ENCODE measurements around the gene SRBD1. TPM values are rescaled to one million over a fixed set of nuclear protein-coding genes. Genes with fewer than 3 reads are reported as not detected.

Gene SRBD1
- total RNA-seq, 1 experiment from 2014 or later = 20.6 TPM

DNA sequence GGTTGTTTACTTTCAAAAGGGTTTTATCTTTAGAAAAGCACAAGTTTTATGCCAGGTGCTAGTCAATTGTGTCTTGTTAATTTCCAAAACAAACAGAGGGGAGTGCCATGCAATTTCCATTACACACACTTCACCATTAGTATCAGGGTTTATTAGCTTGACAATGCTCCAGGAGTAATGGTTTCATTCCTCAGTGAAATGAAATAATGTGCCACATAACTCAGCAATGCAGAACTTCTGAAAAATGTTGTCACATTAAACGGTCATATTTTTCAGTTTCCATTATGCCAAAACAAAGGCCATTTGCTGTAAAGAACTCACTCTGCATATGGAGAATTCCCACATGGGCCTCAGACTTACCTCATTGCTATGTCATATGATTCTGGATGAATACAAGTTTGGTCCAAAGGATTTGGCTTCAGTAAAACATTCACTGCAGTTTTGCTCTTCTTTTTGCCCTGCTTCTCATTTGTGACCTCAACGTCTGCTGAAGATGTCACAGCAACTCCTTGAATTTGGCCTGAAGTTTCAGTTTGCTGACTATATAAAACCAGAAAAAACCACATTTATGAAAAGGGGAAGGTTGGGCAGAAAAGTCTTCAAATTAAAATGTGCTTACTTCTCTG lies 198.2 kb downstream of the SRBD1 start:
- H3K9me2 ChIP-seq (ENCODE audit: insufficient read depth) = no peaks in the 10 kb centered on the region
- no peaks in the 10 kb centered on the region for H4K20me1 ChIP-seq (ENCODE audit: insufficient read depth)
- RAD21 ChIA-PET (ENCODE audit: low non-redundant PET in 1 of 2, low total read pairs in 2 of 2, uncharacterized antibody in 2 of 2, unreplicated experiment in 2 of 2) = no interaction called here
- H3K79me2 ChIP-seq (ENCODE audit: insufficient read depth, low read length) = no peaks in the 10 kb centered on the region
- intact Hi-C loops (cut with micrococcal nuclease) = no loop called here
- H3K36me3 ChIP-seq (ENCODE audit: control insufficient read depth in 1 of 2, insufficient read depth in 2 of 2, low read length in 2 of 2) = no peaks in the 10 kb centered on the region
- TF ChIP-seq YY1 (IDR thresholded peaks at IDR 0.05; ENCODE audit: extremely low read depth, insufficient replicate concordance, low read depth, low read length) (no peak), FOSL1 (IDR thresholded peaks at IDR 0.05; ENCODE audit: low read depth) (no peak), EZH2 (IDR thresholded peaks at IDR 0.05) (no peak), CEBPB (IDR thresholded peaks at IDR 0.05; ENCODE audit: low read depth) (no peak), EGR1 (IDR thresholded peaks at IDR 0.05; ENCODE audit: low read depth) (no peak), ZFX (IDR thresholded peaks at IDR 0.05) (no peak), JUND (IDR thresholded peaks at IDR 0.05) (no peak), ELF1 (IDR thresholded peaks at IDR 0.05; ENCODE audit: borderline replicate concordance, low read depth) (no peak), SP1 (IDR thresholded peaks at IDR 0.05; ENCODE audit: low read depth) (no peak), CBX3 (IDR thresholded peaks at IDR 0.05; ENCODE audit: low read depth) (no peak)
- H3K27me3 ChIP-seq (ENCODE audit: insufficient read depth, low read length) = no peaks in the 10 kb centered on the region
- no peak overlapping the region for H3K9ac ChIP-seq (ENCODE audit: low read length)
- POLR2A ChIA-PET = no interaction called here
- H3K9me3 ChIP-seq (ENCODE audit: control insufficient read depth in 1 of 2, insufficient read depth in 1 of 2, low read depth in 1 of 2, low read length in 2 of 2) = no peaks in the 10 kb centered on the region
- BruUV-seq (replicated peaks) = no TSS peak
- no peak overlapping the region for H3K4me2 ChIP-seq (ENCODE audit: low read length)
- no peak overlapping the region for H3K4me3 ChIP-seq (replicated peaks in 1 of 2; ENCODE audit: low read depth in 1 of 2, low read length in 2 of 2)
- no peak overlapping the region for H3K27ac ChIP-seq (ENCODE audit: low read depth, low read length)
- H3K4me1 ChIP-seq (ENCODE audit: control insufficient read depth in 1 of 2, insufficient read depth in 2 of 2, low read length in 2 of 2) = no peaks in the 10 kb centered on the region
- no peak overlapping the region for H2AFZ ChIP-seq (ENCODE audit: low read depth, low read length, poor library complexity, severe bottlenecking)
- DNase-seq (ENCODE audit: low read depth, low spot score) = no peak
- ATAC-seq = no peak
- CTCF ChIA-PET = no interaction called here

DNA sequence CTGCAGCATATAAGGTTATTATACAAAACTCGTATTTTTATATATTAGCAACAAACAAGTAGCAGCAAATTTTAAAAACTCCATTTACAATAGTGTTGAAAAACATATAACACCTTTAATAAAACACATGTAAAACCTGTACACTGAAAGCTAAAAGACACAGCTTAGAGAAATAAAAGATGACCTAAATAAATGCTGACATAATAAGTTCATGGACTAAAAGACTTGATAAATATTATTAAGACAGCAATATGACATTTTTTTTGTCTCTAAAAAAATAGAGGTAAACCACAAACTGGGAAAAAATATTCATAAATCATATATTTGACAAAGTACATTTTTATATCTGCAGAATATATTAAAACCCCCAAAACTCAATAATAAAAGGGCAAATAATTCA lies 201.4 kb downstream of the SRBD1 start:
- no peak overlapping the region for H3K4me2 ChIP-seq (ENCODE audit: low read length)
- no peaks in the 10 kb centered on the region for H3K4me1 ChIP-seq (ENCODE audit: control insufficient read depth in 1 of 2, insufficient read depth in 2 of 2, low read length in 2 of 2)
- no peaks in the 10 kb centered on the region for H3K79me2 ChIP-seq (ENCODE audit: insufficient read depth, low read length)
- H3K9ac ChIP-seq (ENCODE audit: low read length) = no peak overlapping the region
- intact Hi-C loops (cut with micrococcal nuclease) = no loop called here
- H2AFZ ChIP-seq (ENCODE audit: low read depth, low read length, poor library complexity, severe bottlenecking) = no peak overlapping the region
- POLR2A ChIA-PET = no interaction called here
- no TSS peak for BruUV-seq (replicated peaks)
- H4K20me1 ChIP-seq (ENCODE audit: insufficient read depth) = no peaks in the 10 kb centered on the region
- CTCF ChIA-PET = no interaction called here
- no peaks in the 10 kb centered on the region for H3K36me3 ChIP-seq (ENCODE audit: control insufficient read depth in 1 of 2, insufficient read depth in 2 of 2, low read length in 2 of 2)
- ATAC-seq (no peak), DNase-seq (ENCODE audit: low read depth, low spot score) (no peak)
- no peak overlapping the region for H3K27ac ChIP-seq (ENCODE audit: low read depth, low read length)
- H3K4me3 ChIP-seq (replicated peaks in 1 of 2; ENCODE audit: low read depth in 1 of 2, low read length in 2 of 2) = no peak overlapping the region
- H3K9me2 ChIP-seq (ENCODE audit: insufficient read depth) = no peaks in the 10 kb centered on the region
- no peak for TF ChIP-seq EGR1 (IDR thresholded peaks at IDR 0.05; ENCODE audit: low read depth)
- TF ChIP-seq EZH2 (IDR thresholded peaks at IDR 0.05) = no peak
- TF ChIP-seq CBX3 (IDR thresholded peaks at IDR 0.05; ENCODE audit: low read depth) = no peak
- TF ChIP-seq, protein P1, sequence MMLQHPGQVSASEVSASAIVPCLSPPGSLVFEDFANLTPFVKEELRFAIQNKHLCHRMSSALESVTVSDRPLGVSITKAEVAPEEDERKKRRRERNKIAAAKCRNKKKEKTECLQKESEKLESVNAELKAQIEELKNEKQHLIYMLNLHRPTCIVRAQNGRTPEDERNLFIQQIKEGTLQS (IDR thresholded peaks at IDR 0.05) = no peak
- TF ChIP-seq, protein P2, sequence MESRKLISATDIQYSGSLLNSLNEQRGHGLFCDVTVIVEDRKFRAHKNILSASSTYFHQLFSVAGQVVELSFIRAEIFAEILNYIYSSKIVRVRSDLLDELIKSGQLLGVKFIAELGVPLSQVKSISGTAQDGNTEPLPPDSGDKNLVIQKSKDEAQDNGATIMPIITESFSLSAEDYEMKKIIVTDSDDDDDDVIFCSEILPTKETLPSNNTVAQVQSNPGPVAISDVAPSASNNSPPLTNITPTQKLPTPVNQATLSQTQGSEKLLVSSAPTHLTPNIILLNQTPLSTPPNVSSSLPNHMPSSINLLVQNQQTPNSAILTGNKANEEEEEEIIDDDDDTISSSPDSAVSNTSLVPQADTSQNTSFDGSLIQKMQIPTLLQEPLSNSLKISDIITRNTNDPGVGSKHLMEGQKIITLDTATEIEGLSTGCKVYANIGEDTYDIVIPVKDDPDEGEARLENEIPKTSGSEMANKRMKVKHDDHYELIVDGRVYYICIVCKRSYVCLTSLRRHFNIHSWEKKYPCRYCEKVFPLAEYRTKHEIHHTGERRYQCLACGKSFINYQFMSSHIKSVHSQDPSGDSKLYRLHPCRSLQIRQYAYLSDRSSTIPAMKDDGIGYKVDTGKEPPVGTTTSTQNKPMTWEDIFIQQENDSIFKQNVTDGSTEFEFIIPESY (IDR thresholded peaks at IDR 0.05; ENCODE audit: extremely low read depth, insufficient replicate concordance, low read length) = no peak
- TF ChIP-seq RAD21 (IDR thresholded peaks at IDR 0.05; ENCODE audit: low read depth) = no peak
- no peak for TF ChIP-seq SIN3A (IDR thresholded peaks at IDR 0.05; ENCODE audit: low read depth)
- TF ChIP-seq FOSL1 (IDR thresholded peaks at IDR 0.05; ENCODE audit: low read depth) = no peak
- TF ChIP-seq ZFX (IDR thresholded peaks at IDR 0.05) = no peak
- TF ChIP-seq YY1 (IDR thresholded peaks at IDR 0.05; ENCODE audit: extremely low read depth, insufficient replicate concordance, low read depth, low read length) = no peak
- no peak for TF ChIP-seq EZH2phosphoT487 (IDR thresholded peaks at IDR 0.05; ENCODE audit: borderline replicate concordance)
- TF ChIP-seq, protein P3, sequence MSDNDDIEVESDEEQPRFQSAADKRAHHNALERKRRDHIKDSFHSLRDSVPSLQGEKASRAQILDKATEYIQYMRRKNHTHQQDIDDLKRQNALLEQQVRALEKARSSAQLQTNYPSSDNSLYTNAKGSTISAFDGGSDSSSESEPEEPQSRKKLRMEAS (IDR thresholded peaks at IDR 0.05) = no peak
- no peak for TF ChIP-seq POLR2A (IDR thresholded peaks at IDR 0.05; ENCODE audit: borderline replicate concordance, extremely low read depth, insufficient read depth, insufficient read length)
- TF ChIP-seq SP1 (IDR thresholded peaks at IDR 0.05; ENCODE audit: low read depth) = no peak
- TF ChIP-seq ELF1 (IDR thresholded peaks at IDR 0.05; ENCODE audit: borderline replicate concordance, low read depth) = no peak
- TF ChIP-seq POLR2AphosphoS5 (IDR thresholded peaks at IDR 0.05; ENCODE audit: low read depth, low read length) = no peak
- RAD21 ChIA-PET (ENCODE audit: low non-redundant PET in 1 of 2, low total read pairs in 2 of 2, uncharacterized antibody in 2 of 2, unreplicated experiment in 2 of 2) = no interaction called here
- H3K9me3 ChIP-seq (ENCODE audit: control insufficient read depth in 1 of 2, insufficient read depth in 1 of 2, low read depth in 1 of 2, low read length in 2 of 2) = no peaks in the 10 kb centered on the region
- H3K27me3 ChIP-seq (ENCODE audit: insufficient read depth, low read length) = no peaks in the 10 kb centered on the region

Data from HCT116 (cell line).